HG03159 (cell line): ENCODE data around the gene UQCRQ.

Experiments
- ATAC-seq: cut with Tn5 transposase; IDR thresholded peaks from one replicate; pipeline ENCODE4 v1.9.1; 2021; ENCODE audit warnings: mild to moderate bottlenecking, moderate library complexity; ENCODE audit not compliant: unreplicated experiment

UQCRQ gene

GRCh38 chr5:132901036-132901435, 34.6 kb downstream of the UQCRQ start:
- no peak for ATAC-seq

GRCh38 chr5:132901730-132902129, 35.3 kb downstream of the UQCRQ start:
- ATAC-seq, result no peak

GRCh38 chr5:132905938-132906337, 39.5 kb downstream of the UQCRQ start:
- no peak for ATAC-seq

DNA sequence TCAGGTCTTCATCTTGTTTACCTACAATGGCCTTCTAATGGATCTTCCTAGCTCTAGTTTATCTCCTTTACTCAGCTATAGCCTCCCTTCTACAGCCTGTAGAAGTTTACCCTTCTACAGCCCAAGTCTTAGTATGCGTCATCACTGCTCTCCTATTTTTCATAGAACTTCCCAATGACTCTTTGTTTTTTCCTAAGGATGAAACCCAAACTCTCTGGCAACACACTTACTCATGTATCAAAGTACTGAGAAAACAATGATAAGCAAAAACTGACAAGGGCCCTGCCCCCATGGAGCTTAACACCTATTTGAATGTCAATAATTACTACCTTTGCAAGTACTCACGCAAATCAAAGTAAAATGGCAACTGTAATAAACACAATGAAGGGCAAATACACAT, 40.7 kb downstream of the UQCRQ start:
- ATAC-seq, result no peak

DNA sequence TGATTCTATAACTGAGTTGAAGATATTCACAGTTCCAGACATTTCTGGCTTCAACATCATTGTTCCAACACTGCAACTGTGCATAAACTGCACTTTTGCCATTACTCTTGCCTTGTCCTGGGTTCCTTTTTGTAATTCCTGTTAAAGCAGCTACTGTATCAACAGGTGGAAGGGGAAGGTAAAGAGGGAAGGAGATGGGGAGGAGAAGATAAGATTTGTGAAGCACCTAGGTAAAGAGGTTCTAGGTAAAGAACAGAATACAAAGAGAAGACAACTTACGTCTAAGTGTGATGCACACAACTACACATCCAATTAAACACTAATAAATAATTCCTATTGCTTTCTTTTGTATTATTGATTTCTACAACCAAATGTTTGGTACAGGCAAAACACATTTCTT, 43.3 kb downstream of the UQCRQ start:
- no peak for ATAC-seq

- no peak for ATAC-seq
Observed at GRCh38 chr5:132915681-132916080, 49.2 kb downstream of the UQCRQ start.

GRCh38 chr5:132916086-132916485, 49.6 kb downstream of the UQCRQ start:
- no peak for ATAC-seq
